ENCODE data around the gene SFRP4.
A peak's percentile ranks its signal among the peaks of the same experiment; 100 is the strongest.
"Not testable (repeated sequence)": the region's sequence is repeated elsewhere in the genome, so short reads cannot be mapped to it uniquely, and the experiment has no call there.

Gene SFRP4

DNA sequence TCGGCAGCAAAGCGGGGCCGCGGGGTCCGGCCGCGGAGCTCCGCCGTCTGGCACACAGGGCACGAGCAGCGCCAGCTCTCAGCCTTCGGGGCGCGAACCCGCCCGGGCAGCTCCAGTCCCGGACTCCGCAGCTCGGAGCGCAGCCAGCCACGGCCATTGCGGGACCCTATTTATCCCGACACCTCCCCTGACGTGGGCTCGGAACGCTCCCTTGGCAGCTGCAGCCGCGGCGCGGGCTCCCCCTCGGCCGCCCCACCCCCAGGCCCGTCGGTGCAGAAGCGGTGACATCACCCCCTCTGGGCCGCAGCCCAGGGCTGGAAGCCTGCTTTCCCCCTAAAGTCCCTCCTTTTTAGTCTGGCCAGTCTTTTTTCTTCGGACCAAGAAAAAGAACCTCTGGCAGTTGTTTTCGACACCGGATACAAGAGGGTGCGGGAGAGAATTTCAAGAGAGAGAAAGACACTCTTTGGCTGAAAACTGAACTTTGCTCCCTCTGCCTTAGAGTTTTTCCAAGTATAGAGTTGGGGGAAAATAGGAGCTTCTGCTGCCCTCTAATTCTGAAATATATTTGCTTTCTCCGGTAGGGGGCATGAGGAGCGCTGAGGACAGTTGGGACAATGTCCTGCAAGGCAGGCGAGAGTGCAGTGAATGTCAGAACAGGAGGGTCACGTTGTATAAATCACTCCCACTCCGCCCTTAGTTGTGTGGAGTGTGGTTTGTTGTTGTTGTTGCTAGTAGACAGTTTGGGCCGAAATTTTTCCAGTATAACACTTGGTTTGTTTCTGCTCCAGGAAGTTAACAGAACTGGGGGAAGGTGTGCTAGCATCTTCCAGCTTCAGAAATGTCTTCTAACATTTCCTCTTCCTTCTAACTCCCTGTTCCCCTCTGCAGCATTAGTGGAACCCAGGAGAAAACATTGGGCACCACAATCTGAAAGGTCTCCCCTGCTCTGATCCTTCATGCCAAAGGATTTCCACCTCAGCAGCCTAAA is at the start of gene SFRP4:
SFRP4 (minus strand) TSS at position 145 of the 988 bp plus-strand sequence. CDS start 280 bp downstream, outside the sequence.
- peak; percentile 73 for DNase-seq

DNA sequence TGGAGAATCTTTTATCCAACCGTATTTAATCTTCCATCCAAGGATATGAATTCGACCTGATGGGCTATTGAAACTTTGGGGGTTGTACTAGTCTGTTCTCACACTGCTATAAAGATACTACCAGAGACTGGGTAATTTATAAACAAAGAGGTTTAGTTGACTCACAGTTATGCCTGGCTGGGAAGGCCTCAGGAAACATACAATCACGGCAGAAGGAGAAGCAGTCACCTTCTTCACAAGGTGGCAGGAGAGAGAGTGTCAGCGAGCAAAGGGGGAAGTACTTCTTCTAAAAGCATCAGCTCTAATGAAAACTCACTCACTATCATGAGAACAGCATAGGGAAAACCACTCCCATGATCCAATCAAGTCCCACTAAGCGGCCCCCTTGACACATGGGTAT is 47.6 kb upstream of the SFRP4 start:
- DNase-seq: no peak

DNA sequence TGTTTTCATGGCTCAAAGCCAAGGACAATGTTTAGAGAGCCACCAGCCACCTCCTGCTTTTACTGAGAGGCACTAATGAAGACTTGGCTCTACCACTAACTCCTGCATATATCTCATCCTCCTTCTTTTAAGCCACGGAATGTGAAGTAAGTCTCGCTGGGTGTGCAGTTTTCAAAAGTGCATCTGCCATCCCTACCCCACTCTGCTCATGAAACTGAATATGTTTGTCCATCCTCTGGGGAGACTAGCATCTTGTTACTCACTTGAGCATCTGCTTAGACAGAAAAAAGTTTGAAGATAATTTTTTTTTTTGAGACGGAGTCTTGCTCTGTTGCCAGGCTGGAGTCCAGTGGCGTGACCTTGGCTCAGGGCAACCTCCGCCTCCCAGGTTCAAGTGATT is 44.6 kb upstream of the SFRP4 start:
- DNase-seq: no peak

DNA sequence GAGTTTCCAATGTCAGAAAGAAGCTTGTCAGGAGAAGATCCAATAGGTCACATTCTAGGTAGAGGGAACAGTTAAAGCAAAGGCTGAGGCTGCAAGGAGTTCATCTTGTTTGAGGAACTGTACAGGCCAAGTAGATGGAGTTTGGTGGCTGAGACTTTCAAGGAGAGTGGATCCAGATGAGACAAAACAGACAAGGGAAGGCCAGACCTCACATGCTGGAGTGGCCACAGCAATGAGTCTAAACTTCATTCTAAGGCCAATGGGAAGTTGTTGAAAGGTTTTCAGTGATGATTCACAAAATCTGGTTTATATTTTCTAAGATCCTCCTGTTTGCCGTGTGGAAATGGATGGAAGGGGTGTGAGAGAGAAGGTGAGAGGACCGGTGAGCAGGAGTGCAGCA is 43.9 kb upstream of the SFRP4 start:
- no peak for DNase-seq

DNA sequence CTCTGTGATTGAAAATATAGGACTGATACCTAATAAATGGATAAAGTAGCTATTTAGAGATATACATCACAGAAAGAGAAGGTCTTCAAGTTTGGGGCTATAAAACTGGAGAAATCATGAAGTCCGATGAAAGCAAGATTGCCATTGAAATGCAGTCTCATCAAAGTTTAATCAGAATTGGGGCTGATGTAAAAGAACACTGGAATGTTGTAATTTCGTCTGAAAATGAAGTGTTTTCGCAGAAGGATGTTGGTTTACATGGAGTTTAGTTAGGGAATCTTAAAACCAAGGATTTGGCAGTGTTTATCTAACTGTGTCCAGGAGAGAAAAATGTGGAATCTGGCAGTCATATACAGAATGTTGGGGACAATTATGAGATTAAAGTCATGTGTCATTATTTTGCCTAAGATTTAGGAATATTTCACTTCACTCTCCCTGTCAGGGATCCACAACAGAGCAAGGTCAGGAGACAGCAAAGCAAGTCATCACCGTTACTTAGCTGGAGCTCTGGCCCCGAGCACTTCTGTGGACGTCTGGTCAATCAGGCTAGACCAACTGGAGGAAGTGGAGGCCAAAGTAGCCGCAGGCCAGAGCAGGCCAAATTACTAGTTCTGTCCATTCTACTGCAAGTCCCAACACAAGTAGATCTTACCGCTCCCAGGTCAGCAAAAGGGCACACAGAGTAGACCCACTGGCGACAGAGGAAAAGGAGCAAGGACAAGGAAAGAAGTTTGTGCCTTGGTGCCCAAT is 40.8 kb upstream of the SFRP4 start:
- DNase-seq: no peak

DNA sequence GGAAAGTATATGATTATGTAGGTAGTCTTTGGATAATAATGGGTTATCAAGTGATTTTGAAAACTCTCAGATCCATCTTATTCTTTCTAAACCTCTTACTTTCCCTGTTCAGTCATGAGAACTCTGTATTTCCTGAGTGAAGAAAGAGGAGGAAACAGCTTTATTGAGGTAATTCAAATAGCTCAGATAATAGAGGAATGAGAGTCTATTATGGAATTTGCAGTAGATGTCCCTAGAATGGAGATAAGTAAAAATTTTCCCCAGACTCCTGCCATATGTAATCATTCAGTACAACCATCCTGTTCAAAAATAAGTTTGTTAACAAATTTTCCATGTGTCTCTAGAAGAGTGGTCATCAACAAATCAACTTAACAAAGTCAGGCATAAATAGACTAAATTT is 40.2 kb upstream of the SFRP4 start:
- DNase-seq: no peak

GRCh38 chr7:37954217-37954616 is 37.6 kb upstream of the SFRP4 start:
- not testable (repeated sequence) for DNase-seq

GRCh38 chr7:37952240-37952639 is 35.6 kb upstream of the SFRP4 start:
- no peak for DNase-seq

GRCh38 chr7:37947941-37948210 is 31.3 kb upstream of the SFRP4 start:
- no peak for DNase-seq

GRCh38 chr7:37947138-37947940 is 30.7 kb upstream of the SFRP4 start:
- DNase-seq: no peak

DNA sequence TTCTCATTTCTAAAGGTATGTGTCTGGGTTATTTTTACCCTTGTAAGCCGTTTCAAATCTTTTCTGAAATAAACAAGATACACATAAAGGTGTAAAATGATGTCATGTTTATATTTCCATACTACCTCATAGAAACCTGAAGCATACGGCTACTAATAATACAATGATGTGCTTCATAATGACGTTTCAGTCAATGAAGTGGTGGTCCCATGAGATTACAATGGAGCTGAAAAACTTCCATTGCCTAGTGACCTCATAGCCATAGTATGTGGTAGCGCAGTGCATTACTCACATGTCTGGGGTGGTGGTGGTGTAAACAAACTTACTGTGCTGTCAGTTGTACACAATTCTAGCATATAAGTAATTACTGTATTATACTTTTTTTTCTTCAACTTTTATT is 28.7 kb upstream of the SFRP4 start:
- no peak for DNase-seq

GRCh38 chr7:37944737-37945054 is 28.1 kb upstream of the SFRP4 start:
- DNase-seq: no peak

- DNase-seq: peak; percentile 33
These were observed 27.5 kb upstream of the SFRP4 start for GRCh38 chr7:37943905-37944736.

- DNase-seq: peak; percentile 36
These were observed 26.5 kb upstream of the SFRP4 start for GRCh38 chr7:37942934-37943610.

- DNase-seq: no peak
These were observed 16.5 kb upstream of the SFRP4 start for GRCh38 chr7:37933018-37933566.

DNA sequence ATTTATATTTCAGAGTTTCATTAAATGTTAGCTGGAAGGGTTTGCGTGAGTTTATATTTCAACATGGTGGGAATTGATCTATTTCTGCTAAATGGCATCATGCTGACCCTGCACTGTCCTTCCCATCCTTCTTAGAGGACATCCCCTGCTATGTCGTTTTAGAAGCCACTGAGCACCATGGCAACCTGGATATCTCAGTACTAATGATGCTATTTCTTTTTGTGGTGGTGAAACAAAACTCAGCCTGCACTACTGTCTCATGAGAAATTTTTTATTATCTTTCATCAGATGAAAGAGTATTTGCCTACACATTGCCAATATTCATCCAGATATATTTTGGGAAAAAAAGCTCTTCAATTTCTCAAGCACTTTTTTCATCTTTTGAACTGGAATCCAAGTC is 15.9 kb upstream of the SFRP4 start:
- no peak for DNase-seq

DNA sequence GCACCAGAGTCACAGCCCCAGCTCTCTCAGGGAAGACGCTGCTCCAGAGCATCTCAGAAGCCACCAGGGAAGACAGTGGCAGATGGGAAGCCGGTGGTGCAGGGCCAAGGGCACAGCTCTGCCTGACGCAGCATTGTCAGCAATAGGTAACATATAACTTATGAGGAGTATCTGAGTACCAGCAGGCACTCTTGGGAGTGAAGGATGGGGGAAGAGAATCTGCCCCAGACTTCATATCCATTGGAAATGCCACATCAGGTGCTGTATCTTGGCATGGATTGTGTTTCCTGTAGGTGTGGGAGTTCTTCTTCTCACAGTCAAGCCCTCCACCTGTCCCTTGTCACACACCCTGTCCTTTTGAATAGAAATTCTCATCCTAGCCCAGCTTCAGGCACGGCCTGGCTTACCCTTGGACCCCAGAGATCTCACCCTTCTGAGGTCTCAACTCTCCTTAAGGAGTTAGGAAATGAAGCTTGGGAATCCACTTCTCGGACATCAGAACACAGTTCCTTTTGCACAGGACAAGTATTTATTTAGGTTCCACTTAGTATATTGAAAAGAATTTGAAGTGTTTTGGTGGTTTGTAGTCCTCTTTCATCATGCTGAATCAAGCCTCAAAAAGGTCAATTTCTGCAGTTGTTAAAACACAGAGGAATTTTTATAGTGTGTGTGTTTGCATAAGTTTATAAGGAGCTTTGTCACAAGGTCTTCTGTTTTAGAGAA is 13.8 kb upstream of the SFRP4 start:
- no peak for DNase-seq

- DNase-seq: no peak
These were observed 12.3 kb upstream of the SFRP4 start for GRCh38 chr7:37928878-37929277.

DNA sequence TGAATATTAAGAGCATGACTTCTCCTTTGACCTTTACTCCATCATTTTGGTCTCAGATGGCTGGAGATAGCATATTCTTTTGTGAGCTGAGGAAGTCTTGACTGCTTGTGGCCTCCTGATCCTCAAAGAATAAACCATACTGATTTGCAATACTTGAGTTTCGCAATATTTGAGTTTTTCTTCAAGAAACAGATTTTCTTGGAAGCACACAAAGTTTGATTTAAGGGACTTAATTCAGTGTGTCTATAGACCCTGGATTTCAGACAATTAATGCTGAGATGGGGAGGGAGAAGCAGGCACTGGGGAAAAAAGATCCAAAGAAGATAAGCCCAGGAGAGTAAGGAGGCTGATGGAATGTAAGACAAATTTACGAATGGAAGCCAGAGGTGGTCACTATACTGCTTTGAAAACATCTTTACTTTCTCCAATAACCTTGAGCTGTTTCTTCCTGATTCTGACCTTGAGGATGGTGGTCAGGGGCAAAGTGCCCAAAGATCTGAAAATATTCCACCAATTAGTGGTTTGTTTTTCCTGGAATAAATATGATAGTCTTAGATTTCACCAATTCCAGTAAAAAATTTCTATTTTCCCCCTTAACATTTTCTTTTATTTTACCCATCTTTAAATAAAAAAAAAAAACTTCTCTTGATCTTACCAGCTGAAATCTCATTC is 11.3 kb upstream of the SFRP4 start:
- DNase-seq: no peak

DNA sequence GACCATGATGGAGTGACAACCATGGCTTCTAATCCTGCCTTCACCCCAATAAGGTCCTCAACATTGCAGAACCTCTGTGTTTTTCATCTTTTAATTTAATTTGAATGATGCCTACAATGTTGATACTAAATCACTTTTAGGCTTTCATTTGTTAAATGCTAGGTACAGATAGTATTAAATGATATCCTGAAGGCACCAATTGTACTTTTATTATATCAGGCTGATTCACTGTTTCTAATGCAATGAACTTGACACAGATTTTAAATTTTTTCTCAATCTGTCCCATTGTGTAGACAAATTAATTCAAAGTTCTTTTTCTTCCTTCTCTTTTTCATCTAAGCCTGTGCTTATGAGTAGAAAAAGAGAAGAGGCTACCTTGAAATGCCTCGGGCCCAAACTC is 9.0 kb upstream of the SFRP4 start:
- no peak for DNase-seq
